K562 (cell line): Measurements from ENCODE around the gene DCAF6. TPM values are rescaled to one million over a fixed set of nuclear protein-coding genes. Genes with fewer than 3 reads are reported as not detected.

Experiments
- ATF6 ChIP-seq: sonication (generic); formaldehyde crosslinking; IDR thresholded peaks from 2 replicates; pipeline ENCODE4 v1.4.0; 2020; ENCODE audit warnings: mild to moderate bottlenecking, missing genetic modification reagents
- BRF2 ChIP-seq: IDR thresholded peaks from 3 replicates; pipeline ENCODE4 v1.6.1; 2011; ENCODE audit warnings: borderline replicate concordance, mild to moderate bottlenecking; ENCODE audit not compliant: insufficient read length, insufficient read depth
- FOXP1 ChIP-seq: sonication (generic); formaldehyde crosslinking; IDR thresholded peaks from 2 replicates; pipeline ENCODE4 v1.8.0; 2022; ENCODE audit warnings: mild to moderate bottlenecking, missing genetic modification reagents
- GMEB1 ChIP-seq: fragments of 250-450 bp; sonication (Bioruptor Pico); IDR thresholded peaks from 2 replicates; pipeline ENCODE4 v1.4.0; 2020; ENCODE audit warnings: mild to moderate bottlenecking
- MLX ChIP-seq, 2 experiments: fragments of 450-650 bp in 1 of 2; sonication (generic) in 1 of 2; formaldehyde crosslinking; conservative IDR thresholded peaks; 2 replicates each; pipeline versions ENCODE4 v1.4.0 to v1.8.1; 2020 to 2022; ENCODE audit warnings: mild to moderate bottlenecking in 1 of 2, missing genetic modification reagents in 1 of 2
- PTRF ChIP-seq: fragments of 450-650 bp; IDR thresholded peaks from 2 replicates; pipeline ENCODE4 v1.6.1; 2016; ENCODE audit warnings: mild to moderate bottlenecking, missing genetic modification characterization, missing compliant biosample characterization
- TCF7L2 ChIP-seq: fragments of 150-350 bp; IDR thresholded peaks from 2 replicates; pipeline ENCODE4 v1.6.1; 2016; ENCODE audit warnings: low read depth, mild to moderate bottlenecking, low read length, moderate library complexity
- USF2 ChIP-seq: sonication (generic); formaldehyde crosslinking; IDR thresholded peaks from 2 replicates; pipeline ENCODE4 v1.5.0; 2020; ENCODE audit warnings: missing genetic modification reagents
- ZBTB40 ChIP-seq, 2 experiments: fragments of 450-650 bp in 1 of 2; sonication (generic) in 1 of 2; formaldehyde crosslinking in 1 of 2; IDR thresholded peaks; 2 replicates each; pipeline versions ENCODE4 v1.7.1 to v1.9.0; 2016 to 2022; ENCODE audit warnings: inconsistent platforms in 1 of 2, mild to moderate bottlenecking in 1 of 2, missing genetic modification reagents in 1 of 2
- ZNF174 ChIP-seq: fragments of 250-450 bp; sonication (Bioruptor Pico); IDR thresholded peaks from 2 replicates; pipeline ENCODE4 v1.4.0; 2020; ENCODE audit warnings: mild to moderate bottlenecking
- ZNF316 ChIP-seq: fragments of 450-650 bp; IDR thresholded peaks from 2 replicates; pipeline ENCODE4 v1.6.1; 2016
- polyA plus RNA-seq, 8 experiments: library from polyadenylated mRNA; depleted of rRNA in 4 of 8; stranded (reverse) in 5 of 8; unstranded in 3 of 8; fragments of >200 nt; fragmentation: Nextera tagmentation in 2 of 8; fragmentation: Illumina TruSeq in 1 of 8; extraction: Ambion mirVana in 2 of 8; extraction: Trizol in 1 of 8; gene quantifications; 2 replicates each; pipeline versions ENCODE4 v1.2.1 to v1.2.3, GENCODE V29; 2011 to 2014; ENCODE audit warnings: inconsistent platforms in 1 of 8, missing spikeins in 1 of 8
- total RNA-seq, 7 experiments: library from RNA; depleted of rRNA in 6 of 7; stranded (reverse); fragments of >200 nt in 6 of 7; fragmentation: Illumina TruSeq in 2 of 7; extraction: Trizol in 2 of 7; gene quantifications; 2 replicates each; pipeline versions ENCODE4 v1.2.1 to v1.2.3, GENCODE V29; 2011 to 2021; ENCODE audit warnings: low replicate concordance in 1 of 7

The DCAF6 gene
- total and polyA plus RNA-seq, 9 of the 15 experiments (the other 6 are each of a cell fraction or from before 2014, with no cell fraction given): 19.1 to 102 (median 46.3) TPM

- TF ChIP-seq GMEB1 (CRISPR knock-in tag): no peak
- TF ChIP-seq USF2 (CRISPR knock-in tag): no peak
- TF ChIP-seq ATF6 (CRISPR knock-in tag): no peak
- no peak for TF ChIP-seq MLX (CRISPR knock-in tag; conservative IDR thresholded peaks at IDR 0.05)
- no peak for TF ChIP-seq PTRF
- peak; percentile 94 for TF ChIP-seq ZNF316
- no peak for TF ChIP-seq ZNF174 (CRISPR knock-in tag)
- TF ChIP-seq ZBTB40 (IDR thresholded peaks at IDR 0.05): no peak
- TF ChIP-seq ZBTB40 (CRISPR knock-in tag; IDR thresholded peaks at IDR 0.05): no peak
- TF ChIP-seq FOXP1 (CRISPR knock-in tag): no peak
- TF ChIP-seq TCF7L2: no peak
- TF ChIP-seq BRF2: no peak
Observed at GRCh38 chr1:167926486-167926997, 9.9 kb upstream of the DCAF6 start (continued).
